G401.6 (cell line): Measurements from ENCODE around the gene VKORC1L1.
"Not testable (repeated sequence)": the region's sequence is repeated elsewhere in the genome, so short reads cannot be mapped to it uniquely, and the experiment has no call there.

Source experiments
- FAIRE-seq: peaks from 2 replicates; lab custom pipeline; 2012; peaks lifted over from hg19 to GRCh38; lab: Jason Lieb, UNC

Gene VKORC1L1

GRCh38 chr7:65885533-65885932 lies 12.7 kb downstream of the VKORC1L1 start:
- FAIRE-seq = not testable (repeated sequence)

GRCh38 chr7:65888434-65889156 lies 15.7 kb downstream of the VKORC1L1 start:
- not testable (repeated sequence) for FAIRE-seq

DNA sequence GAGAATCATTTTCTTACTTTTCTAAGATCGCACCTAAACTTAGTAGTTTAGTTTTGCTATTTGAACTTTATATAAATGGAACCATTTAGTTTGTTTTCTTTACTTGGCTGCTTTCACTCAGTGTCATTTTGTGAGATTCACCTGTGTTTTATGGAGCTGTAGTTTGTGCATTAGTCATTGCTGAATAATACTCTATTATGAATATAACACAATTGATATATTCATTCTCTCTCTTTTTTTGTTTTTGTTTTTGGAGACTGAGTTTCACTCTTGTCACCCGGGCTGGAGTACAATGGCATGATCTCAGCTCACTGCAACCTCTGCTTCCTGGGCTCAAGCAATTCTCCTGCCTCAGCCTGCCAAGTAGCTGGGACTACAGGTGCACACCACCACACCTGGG lies 16.8 kb downstream of the VKORC1L1 start:
- FAIRE-seq = not testable (repeated sequence)

DNA sequence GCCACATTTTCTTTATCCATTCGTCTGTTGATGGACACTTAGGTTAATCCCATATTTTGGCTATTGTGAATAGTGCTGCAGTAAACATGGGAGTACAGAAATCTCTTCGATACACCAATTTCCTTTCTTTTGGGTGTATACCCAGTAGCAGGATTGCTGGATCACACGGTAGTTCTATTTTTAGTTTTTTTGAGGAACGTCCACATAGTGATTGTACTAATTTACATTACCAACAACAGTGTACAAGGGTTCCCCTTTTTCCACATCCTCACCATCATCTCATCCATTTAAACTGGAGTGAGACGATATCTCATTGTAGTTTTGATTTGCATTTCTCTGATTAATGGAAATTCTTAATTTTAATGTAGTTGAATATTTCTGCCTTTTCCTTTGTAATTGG lies 19.3 kb downstream of the VKORC1L1 start:
- FAIRE-seq = no peak

GRCh38 chr7:65892835-65893234 lies 20.0 kb downstream of the VKORC1L1 start:
- FAIRE-seq = no peak

DNA sequence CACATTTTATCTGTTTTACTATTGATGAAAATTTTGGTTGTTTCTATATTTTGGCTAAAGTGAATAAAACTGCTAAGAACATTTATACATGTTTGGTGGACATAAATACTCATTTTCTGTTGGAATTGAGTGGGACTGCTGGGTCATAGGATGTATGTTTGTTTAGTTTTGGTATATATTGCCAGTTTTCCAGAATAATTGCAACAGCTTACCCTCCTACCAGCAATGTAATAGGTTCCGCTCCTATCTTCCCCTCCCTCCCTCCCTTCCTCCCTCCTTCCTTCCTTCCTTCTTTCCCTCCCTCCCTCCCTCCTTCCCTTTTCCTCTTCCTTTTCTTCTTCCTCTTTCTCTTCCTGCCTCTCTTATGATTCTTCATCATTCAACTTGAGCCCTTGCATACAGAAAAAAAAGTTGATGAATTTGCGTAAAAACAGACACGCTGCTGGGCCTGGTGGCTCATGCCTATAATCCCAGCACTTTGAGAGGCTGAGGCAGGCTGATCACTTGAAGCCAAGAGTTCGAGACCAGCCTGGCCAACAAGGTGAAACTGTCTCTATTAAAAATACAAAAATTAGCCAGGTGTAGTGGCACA lies 23.5 kb downstream of the VKORC1L1 start:
- no peak for FAIRE-seq

DNA sequence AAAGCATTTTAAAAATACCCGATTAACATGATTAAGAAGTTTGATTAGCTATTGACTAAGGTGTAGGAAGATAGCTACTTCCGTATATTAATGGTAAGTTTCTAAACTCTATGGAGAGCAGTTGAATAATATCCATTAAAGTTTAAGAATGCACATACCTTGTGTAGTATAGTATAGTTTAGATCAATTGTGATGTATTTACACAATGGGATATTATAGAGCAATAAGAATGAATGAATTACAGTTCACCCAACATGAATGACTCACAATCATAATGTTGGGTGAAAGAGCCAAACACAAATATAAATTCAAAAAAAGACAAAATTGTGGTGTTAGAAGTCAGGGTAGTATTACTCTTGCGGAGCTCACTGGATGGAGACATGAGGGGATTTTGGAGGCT lies 24.4 kb downstream of the VKORC1L1 start:
- not testable (repeated sequence) for FAIRE-seq

- not testable (repeated sequence) for FAIRE-seq
These were observed 26.0 kb downstream of the VKORC1L1 start for GRCh38 chr7:65898677-65899447.

DNA sequence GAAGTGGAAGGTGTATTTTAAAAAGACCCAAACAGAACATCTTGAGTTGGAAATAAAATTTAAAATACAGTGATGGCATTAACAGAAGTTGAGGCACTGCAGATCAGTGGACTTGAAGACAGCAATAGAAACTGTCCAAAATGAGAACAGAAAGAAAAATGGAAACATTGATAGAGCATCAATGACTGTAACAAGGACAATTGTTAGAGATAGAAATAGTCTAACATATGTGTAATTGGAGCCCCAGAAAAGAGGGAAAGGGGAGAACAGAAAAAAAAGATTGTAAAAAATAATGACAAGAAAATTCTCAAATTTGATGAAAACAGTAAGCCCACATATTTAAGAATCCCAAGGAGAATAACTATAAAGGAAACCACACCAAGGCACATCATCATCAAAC lies 29.4 kb downstream of the VKORC1L1 start:
- no peak for FAIRE-seq

- no peak for FAIRE-seq
These were observed 34.8 kb downstream of the VKORC1L1 start for GRCh38 chr7:65907501-65908198.

DNA sequence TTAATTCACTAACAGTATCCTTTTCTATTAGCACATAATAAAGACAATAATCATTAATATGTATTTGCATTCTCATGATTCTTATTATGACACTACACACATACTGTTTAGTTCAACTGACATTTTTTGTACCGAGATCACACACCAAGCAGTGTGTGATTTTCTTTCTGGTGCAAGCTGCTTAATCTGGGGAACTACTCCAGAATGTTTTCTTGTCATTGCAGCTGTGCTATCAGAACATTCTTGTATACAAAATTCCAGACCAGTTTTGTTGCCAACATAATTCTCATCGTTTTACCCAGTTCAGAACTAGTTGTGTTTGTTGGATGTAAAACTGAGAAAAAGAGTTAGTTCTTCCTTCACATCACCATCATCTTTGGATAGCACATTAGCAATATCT lies 37.4 kb downstream of the VKORC1L1 start:
- no peak for FAIRE-seq

DNA sequence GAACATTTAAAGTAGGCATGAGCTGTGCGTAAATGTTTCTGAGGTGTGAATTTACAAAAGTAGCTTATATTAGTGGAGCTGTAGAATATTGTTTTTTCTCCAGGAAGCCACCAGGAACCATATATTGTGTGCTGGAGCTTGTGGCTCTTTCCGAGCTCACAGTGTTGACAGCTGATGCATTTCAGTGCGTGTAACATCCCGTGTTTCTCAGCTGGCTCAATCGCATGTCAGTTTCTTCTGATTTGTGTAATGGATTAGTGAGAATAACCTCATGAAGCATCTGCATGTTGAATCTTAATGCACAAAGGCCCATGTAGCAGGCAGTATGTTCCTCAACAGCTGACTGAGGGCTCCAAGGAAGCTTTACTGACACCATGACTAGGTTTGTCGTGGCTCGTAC lies 39.4 kb downstream of the VKORC1L1 start:
- no peak for FAIRE-seq

GRCh38 chr7:65915921-65916657 lies 43.2 kb downstream of the VKORC1L1 start:
- FAIRE-seq = no peak

DNA sequence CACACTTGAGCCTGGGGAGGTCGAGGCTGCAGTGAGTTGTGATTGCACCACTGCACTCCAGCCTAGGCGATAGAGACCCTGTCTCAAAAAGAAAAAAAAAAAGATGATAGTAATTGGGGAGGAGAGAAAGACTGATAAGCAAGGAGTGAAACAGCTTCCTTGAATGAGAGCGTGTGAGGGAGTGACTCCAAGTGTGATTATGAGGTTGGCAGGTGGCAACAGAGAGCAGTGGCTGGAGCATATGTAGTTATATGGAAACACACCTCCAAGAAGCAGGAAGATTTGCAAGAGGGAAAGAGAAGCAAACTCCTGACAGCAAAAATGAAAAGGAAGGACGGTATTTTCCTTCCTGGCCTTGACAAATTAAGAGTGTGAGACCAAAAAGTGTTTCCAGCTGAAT lies 50.4 kb downstream of the VKORC1L1 start:
- no peak for FAIRE-seq

GRCh38 chr7:65924193-65924592 lies 51.3 kb downstream of the VKORC1L1 start:
- no peak for FAIRE-seq

- no peak for FAIRE-seq
These were observed 52.2 kb downstream of the VKORC1L1 start for GRCh38 chr7:65925040-65925439.

DNA sequence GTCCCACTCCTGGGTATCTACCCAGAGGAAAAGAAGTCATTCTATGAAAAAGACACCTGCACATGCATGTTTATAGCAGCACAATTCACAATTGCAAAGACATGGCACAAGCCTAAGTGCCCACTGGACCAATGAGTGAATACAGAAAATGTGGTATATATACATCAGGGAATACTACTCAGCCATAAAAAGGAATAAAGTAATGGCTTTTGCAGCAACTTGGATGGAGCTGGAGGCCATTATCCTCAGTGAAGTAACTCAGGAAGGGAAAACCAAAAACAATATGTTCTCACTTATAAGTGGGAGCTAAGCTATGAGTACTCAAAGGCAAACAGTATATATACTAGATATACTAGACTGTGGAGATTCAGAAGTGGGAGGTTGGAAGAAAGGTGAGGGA lies 53.7 kb downstream of the VKORC1L1 start:
- FAIRE-seq = no peak

- no peak for FAIRE-seq
These were observed 54.9 kb downstream of the VKORC1L1 start for GRCh38 chr7:65927489-65928448.

DNA sequence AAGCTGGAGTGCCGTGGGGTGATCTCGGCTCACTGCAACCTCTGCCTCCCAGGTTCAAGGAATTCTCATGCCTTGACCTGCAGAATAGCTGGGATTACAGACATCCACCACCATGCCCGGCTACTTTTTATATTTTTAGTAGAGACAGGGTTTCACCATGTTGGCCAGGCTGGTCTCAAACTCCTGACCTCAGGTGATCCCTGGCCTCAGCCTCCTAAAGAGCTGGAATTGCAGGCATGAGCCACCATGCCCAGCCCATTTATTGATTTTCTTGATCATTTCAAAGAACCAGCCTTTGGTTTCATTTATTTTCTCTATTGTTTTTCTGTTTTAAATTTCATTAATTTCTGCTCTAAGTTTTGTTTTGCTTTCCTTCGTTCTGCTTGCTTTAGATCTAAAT lies 58.8 kb downstream of the VKORC1L1 start:
- no peak for FAIRE-seq

DNA sequence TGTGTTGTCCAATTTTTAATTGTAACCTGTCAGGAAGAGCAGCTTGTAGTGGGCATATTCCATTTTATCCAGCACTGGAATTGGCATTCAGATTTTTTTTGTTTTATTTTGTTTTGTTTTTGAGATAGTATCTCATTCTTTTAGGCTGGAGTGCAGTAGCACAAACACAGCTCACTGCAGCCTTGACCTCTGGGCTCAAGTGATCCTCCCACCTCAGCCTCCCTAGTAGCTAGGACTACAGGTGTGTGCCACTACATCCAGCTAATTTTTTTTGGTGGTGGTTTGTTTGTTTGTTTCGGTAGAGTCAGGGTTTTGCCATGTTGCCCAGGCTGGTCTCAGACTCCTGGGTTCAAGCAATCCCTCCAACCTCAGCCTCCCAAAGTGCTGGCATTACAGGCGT lies 64.4 kb downstream of the VKORC1L1 start:
- FAIRE-seq = no peak

DNA sequence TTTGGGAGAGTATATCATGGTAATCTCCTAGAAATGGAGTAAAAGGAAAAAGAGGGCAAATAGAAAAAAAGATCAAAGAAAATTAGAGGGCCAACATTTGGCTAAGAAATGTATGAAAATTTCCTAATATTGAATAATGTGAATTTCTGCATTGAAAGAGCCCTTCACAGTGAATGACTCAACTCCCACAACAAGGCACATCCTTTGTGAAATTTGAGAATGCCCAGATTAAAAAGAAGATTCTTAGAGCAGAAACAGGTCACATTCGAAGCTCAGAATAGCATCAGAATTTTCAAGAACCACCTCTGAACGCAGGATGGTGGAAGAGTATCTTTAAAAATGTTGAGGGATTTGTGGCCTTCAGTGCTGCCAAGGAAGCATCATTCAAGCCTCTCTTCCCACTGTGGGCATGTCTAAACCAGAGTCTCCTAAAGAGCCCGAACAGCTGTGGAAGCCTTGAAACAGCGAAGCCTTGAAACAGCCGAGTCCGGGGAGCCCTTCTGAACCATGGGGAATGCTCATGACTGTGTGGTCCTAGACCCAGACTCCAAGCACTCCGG lies 65.5 kb downstream of the VKORC1L1 start:
- FAIRE-seq = no peak
